ENCODE data around the gene ACTR6. TPM values are rescaled to one million over a fixed set of nuclear protein-coding genes. Genes with fewer than 3 reads are reported as not detected.

The ACTR6 gene
- 25.2 TPM in 2 replicates for total RNA-seq (2014; rRNA removed; shearing (Covaris generic))

DNA sequence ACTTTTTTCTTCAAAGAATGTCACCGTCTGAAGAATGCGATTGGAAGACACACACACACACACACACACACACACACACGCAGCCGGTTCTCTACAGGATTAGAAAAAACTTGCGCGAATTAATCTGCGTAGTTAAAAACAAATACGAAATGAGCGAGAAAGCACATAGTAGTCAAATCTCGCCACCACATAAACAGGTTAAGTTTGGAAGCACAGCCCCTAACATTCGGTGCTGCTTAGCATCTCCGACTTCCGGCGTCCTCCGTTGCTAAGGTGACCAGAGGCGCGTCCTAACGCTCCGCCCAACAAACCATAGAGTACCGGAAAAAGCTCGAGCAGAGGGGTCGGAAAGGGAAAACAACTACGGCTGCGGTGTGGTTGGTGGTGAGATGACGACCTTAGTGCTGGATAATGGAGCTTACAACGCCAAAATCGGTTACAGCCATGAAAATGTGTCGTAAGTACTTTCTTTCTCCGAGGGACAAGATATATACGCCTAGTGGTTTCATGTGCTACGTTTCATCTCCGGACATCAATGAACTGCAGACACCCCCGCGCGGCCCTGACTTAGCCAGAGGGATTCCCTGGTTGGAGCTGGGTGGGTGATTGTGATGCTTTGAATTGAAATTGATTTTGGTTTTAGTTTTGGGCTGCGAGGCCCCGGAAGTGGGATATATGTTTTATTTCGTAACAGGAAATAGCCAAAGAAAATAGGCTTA is at the start of gene ACTR6:
TSS of gene ACTR6 (plus strand) at position 353 of the 719 bp plus-strand sequence. CDS start at position 390, 37 bp downstream.
- H3K4me3 ChIP-seq = peak within 1 kb of the TSS; percentile 68
- H3K4me1 ChIP-seq = no peaks in the 10 kb centered on the region
- no peaks in the 10 kb centered on the region for H3K9me3 ChIP-seq (replicated peaks)
- DNase-seq = peak; percentile 92 to 95
- no peaks in the 10 kb centered on the region; the same call in 1 of the 2 replicates for H3K36me3 ChIP-seq
- H3K27ac ChIP-seq = peak within 1 kb of the TSS; percentile 36; the same call in 1 of the 2 replicates
- no peaks in the 10 kb centered on the region for H3K27me3 ChIP-seq

DNA sequence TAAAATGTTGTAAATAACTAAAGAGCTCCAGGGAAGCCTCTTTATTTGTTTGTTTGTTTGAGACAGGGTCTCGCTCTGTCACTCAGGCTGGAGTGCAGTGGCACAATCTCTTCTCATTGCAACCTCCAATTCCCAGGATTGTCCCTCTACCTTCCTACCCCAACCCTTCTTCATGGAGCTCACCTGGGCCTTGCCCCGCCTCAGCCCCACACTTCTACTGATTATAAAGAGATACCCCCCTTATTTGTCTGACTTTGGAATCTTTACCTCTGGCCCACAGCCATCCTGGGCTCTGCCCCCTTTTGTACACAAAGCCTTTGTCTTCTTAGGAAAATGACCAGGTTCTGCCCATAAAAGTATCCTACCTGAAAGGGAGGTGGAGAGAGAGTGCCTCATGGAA is 48.8 kb upstream of the ACTR6 start:
- Histone ChIP-seq H3K4me1 (peaks cover 18% of the 10 kb centered on the region), H3K36me3 (no peaks in the 10 kb centered on the region), H3K9me3 (replicated peaks) (no peaks in the 10 kb centered on the region), H3K27me3 (no peaks in the 10 kb centered on the region), H3K27ac (no peak overlapping the region), H3K4me3 (no peak overlapping the region)
- no peak for DNase-seq

DNA sequence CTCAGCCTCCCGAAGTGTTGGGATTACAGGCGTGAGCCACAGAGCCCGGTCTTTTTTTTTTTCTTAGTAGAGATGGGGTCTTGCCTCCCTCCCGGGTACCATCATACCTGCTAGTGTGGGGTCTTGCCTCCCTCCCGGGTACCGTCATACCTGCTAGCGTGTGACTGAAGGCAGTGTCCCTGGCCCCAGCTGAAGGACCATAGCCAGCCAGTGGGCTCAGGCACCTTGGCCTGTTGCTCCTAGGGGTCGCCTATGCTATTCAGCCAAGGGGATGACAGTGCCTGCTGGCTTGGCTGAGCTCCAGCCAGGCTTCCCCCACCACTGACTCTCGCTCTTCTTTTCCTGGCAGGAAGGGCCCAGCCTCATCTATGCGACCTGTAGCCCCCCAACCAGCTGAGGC is 47.5 kb upstream of the ACTR6 start:
- Histone ChIP-seq H3K4me3 (no peak overlapping the region), H3K27me3 (no peaks in the 10 kb centered on the region), H3K9me3 (replicated peaks) (no peaks in the 10 kb centered on the region), H3K4me1 (peaks cover 23% of the 10 kb centered on the region), H3K27ac (no peak overlapping the region), H3K36me3 (no peaks in the 10 kb centered on the region)
- DNase-seq = no peak

DNA sequence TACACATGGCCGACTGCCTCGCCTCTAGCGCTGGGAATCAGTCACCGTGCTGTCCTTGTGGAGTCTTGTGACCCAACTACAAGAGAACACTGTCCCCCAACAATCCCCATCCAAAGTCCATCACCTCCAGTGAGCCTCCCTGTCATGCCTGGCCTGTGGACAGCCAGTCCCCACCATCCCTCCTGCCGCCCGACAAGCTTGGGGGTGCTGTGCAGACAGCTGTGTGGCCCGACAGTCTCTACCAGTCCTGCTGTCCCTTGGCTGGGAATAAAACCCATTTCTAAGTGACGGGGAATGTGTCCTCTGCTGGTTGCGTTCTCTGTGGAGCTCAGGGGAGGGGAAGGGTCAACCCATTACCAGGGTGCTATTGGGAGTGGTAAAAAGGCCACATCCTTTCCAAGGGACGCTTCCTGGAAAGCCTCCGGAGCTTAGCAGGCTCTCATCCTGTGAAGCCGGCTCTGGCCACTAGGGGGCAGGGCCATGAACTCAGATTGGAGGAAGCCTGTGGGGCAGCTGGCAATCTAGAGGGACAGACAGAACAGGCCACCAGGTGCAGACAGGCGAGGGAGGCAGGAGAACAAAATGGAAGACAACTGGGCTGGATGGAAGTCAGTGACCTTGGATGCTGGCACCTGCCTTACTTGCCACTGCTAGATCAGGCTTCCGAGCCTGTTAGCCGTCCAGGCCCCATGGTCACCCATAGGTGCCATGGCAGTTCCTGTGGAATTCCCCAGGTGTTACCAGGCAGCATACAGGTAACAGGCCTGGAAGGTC is 46.0 kb upstream of the ACTR6 start:
- peak overlapping the region; percentile 17; the same call in 1 of the 2 replicates for H3K27ac ChIP-seq
- H3K9me3 ChIP-seq (replicated peaks) = no peaks in the 10 kb centered on the region
- H3K4me1 ChIP-seq = peaks cover 23% of the 10 kb centered on the region
- no peaks in the 10 kb centered on the region for H3K36me3 ChIP-seq
- H3K27me3 ChIP-seq = no peaks in the 10 kb centered on the region
- no peak overlapping the region for H3K4me3 ChIP-seq
- peak; percentile 76 to 82 for DNase-seq

- Histone ChIP-seq H3K4me3 (no peak overlapping the region), H3K27me3 (no peaks in the 10 kb centered on the region), H3K9me3 (replicated peaks) (no peaks in the 10 kb centered on the region), H3K36me3 (no peaks in the 10 kb centered on the region), H3K27ac (no peak overlapping the region), H3K4me1 (peaks cover 23% of the 10 kb centered on the region)
- peak; percentile 61 to 62 for DNase-seq
Observed at GRCh38 chr12:100156731-100157426, 43.7 kb upstream of the ACTR6 start.

GRCh38 chr12:100157427-100157821 is 43.2 kb upstream of the ACTR6 start:
- Histone ChIP-seq H3K36me3 (no peaks in the 10 kb centered on the region), H3K4me3 (no peak overlapping the region), H3K9me3 (replicated peaks) (no peaks in the 10 kb centered on the region), H3K27ac (no peak overlapping the region), H3K4me1 (peaks cover 23% of the 10 kb centered on the region), H3K27me3 (no peaks in the 10 kb centered on the region)
- DNase-seq = no peak

GRCh38 chr12:100158535-100158934 is 42.1 kb upstream of the ACTR6 start:
- H3K4me3 ChIP-seq = no peak overlapping the region
- no peaks in the 10 kb centered on the region for H3K36me3 ChIP-seq
- no peak for DNase-seq
- H3K27ac ChIP-seq = no peak overlapping the region
- no peaks in the 10 kb centered on the region for H3K9me3 ChIP-seq (replicated peaks)
- H3K4me1 ChIP-seq = peaks cover 23% of the 10 kb centered on the region
- H3K27me3 ChIP-seq = no peaks in the 10 kb centered on the region

DNA sequence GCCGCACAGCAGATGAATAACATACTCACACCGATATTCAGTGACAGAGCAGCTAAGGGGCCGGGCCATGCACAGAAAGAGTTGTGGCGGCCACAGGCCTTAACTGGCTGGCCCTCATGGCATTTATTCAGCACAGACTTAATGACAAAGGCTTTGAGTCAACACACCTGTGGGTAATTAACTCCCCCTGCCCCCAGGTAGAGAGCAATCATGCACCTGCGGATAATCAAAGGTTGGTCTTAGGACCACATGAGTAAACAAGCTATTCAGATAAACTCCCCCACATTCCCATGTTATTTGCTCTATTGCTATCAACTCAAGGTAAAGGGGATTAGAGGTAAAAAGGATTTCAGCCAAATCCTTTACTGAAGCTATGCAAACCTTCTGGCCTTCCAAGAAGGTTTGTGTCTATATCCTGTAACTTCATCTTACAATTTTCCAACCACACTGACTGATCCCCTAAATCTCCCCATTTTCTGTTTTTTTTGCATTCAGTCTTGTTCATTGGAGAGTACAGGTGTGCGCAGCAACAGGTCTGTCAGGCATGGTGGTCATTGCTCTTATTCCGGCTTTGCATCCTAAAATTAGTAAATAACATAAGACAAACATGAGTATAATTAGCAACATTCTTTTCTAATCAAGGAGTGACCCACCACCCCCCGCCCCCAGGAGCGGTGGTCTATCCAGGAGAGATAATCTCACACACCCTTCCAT is 41.1 kb upstream of the ACTR6 start:
- DNase-seq = no peak
- Histone ChIP-seq H3K9me3 (replicated peaks) (no peaks in the 10 kb centered on the region), H3K4me3 (no peak overlapping the region), H3K36me3 (no peaks in the 10 kb centered on the region), H3K27me3 (no peaks in the 10 kb centered on the region), H3K27ac (no peak overlapping the region), H3K4me1 (peaks cover 26% of the 10 kb centered on the region)

DNA sequence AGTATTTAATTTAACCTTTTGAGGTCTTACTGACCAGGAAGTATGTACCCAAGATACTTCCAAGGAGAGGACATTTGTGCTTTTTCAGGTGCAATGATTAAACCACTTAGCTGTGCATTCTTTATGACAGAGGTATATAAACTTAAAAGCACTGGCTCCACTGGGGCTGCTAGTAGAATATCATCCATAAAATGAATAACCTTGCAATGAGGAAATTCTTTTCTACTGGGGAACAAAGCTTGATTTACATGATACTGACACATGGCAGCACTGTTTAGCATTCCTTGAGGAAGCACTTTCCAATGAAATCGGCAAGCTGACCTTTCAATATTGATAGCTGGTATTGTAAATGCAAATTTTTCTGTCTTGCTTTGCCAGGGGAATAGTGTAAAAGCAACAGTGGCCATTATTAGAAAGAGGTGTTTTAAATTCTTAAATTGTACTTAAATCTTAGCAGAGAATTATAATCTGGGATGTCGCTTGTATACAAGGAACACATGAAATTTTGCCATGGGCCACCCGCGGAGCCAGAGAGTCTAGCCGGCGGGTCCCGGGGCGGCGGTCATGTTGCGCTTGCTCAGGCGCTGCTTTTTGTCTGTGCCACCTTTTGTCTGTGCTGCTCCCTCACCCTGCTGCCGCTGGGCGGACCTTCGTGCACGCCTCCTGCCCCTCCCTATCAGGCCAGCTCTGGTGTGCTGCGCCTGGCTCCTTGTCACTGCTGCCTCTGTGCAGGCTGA is 37.0 kb upstream of the ACTR6 start:
- peak; percentile 85 to 86 for DNase-seq
- H3K4me1 ChIP-seq = peaks cover 12% of the 10 kb centered on the region
- H3K36me3 ChIP-seq = no peaks in the 10 kb centered on the region
- H3K9me3 ChIP-seq (replicated peaks) = no peaks in the 10 kb centered on the region
- peak overlapping the region; percentile 53 for H3K4me3 ChIP-seq
- H3K27me3 ChIP-seq = no peaks in the 10 kb centered on the region
- no peak overlapping the region for H3K27ac ChIP-seq

- no peak for DNase-seq
- Histone ChIP-seq H3K27ac (no peak overlapping the region), H3K4me1 (peaks cover 12% of the 10 kb centered on the region), H3K9me3 (replicated peaks) (no peaks in the 10 kb centered on the region), H3K27me3 (no peaks in the 10 kb centered on the region), H3K36me3 (no peaks in the 10 kb centered on the region), H3K4me3 (peak overlapping the region; percentile 53)
Observed at GRCh38 chr12:100164153-100164704, 36.4 kb upstream of the ACTR6 start.

DNA sequence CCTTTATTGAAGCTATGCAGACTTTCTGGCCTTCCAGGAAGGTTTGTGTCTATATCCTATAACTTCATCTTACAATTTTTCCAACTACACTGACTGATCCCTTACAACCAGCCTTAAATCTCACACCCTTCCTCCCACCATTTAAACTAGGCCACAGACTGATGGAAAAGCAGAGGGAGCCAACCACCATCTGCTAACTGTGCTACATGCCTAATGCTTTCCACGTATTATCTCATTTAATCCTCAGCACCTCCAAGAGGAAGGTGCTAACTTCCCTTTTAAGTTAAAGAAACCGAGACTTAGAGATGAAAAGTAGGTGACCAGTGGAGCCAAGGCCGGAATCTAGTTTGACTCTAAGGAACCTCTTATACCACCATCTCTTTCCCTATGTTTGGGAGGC is 35.3 kb upstream of the ACTR6 start:
- Histone ChIP-seq H3K4me1 (peaks cover 12% of the 10 kb centered on the region), H3K4me3 (no peak overlapping the region), H3K36me3 (no peaks in the 10 kb centered on the region), H3K27me3 (no peaks in the 10 kb centered on the region), H3K9me3 (replicated peaks) (no peaks in the 10 kb centered on the region), H3K27ac (no peak overlapping the region)
- DNase-seq = no peak

GRCh38 chr12:100166232-100166631 is 34.4 kb upstream of the ACTR6 start:
- DNase-seq = peak; percentile 65 to 77
- Histone ChIP-seq H3K27ac (peak overlapping the region; percentile 41), H3K4me1 (peaks cover 17% of the 10 kb centered on the region), H3K4me3 (no peak overlapping the region), H3K9me3 (replicated peaks) (no peaks in the 10 kb centered on the region), H3K36me3 (no peaks in the 10 kb centered on the region), H3K27me3 (no peaks in the 10 kb centered on the region)

- Histone ChIP-seq H3K27me3 (no peaks in the 10 kb centered on the region), H3K9me3 (replicated peaks) (no peaks in the 10 kb centered on the region), H3K4me1 (peaks cover 18% of the 10 kb centered on the region), H3K4me3 (no peak overlapping the region), H3K27ac (no peak overlapping the region), H3K36me3 (no peaks in the 10 kb centered on the region)
- no peak for DNase-seq
Observed at GRCh38 chr12:100168562-100168961, 32.1 kb upstream of the ACTR6 start.

GRCh38 chr12:100169345-100169744 is 31.3 kb upstream of the ACTR6 start:
- DNase-seq = no peak
- Histone ChIP-seq H3K4me3 (no peak overlapping the region), H3K4me1 (peaks cover 16% of the 10 kb centered on the region), H3K9me3 (replicated peaks) (no peaks in the 10 kb centered on the region), H3K27me3 (no peaks in the 10 kb centered on the region), H3K36me3 (no peaks in the 10 kb centered on the region), H3K27ac (no peak overlapping the region)
